ENCODE measurements around the gene MRPS24. TPM values are rescaled to one million over a fixed set of nuclear protein-coding genes. Genes with fewer than 3 reads are reported as not detected.
"Not testable (repeated sequence)": the region's sequence is repeated elsewhere in the genome, so short reads cannot be mapped to it uniquely, and the experiment has no call there.

MRPS24 gene
- total RNA-seq, 2 donors from 2014 or later = 42.3 to 50.4 TPM

DNA sequence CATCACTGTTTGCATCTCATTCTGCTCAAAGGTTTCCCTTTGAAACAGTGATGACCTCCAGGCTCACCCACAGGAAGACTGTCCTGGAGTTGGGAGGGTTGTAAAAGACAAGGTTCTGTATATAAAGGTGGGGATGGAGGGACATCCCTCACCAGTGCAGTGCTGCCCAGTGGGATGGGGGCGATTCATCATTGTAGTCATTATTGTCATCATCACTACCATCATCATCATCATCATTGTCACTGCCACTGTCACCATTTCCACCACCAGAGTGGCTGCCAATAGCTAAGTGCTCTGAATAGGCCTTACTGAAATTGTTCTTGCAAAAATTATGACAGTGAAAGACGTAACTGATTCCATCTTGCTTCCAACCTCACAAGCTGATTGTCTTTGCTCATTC is 24.7 kb downstream of the MRPS24 start:
- peaks cover 15% of the 10 kb centered on the region for H3K27me3 Mint-ChIP-seq
- ATAC-seq = no peak
- H3K4me3 Mint-ChIP-seq = no peak overlapping the region
- H3K27ac Mint-ChIP-seq = no peak overlapping the region
- H3K36me3 Mint-ChIP-seq (ENCODE audit: low read depth) = no peaks in the 10 kb centered on the region
- H3K4me1 Mint-ChIP-seq = no peaks in the 10 kb centered on the region
- no peak for DNase-seq
- no peaks in the 10 kb centered on the region for H3K9me3 ChIP-seq (ENCODE audit: control insufficient read depth, low read length, poor library complexity, severe bottlenecking)

DNA sequence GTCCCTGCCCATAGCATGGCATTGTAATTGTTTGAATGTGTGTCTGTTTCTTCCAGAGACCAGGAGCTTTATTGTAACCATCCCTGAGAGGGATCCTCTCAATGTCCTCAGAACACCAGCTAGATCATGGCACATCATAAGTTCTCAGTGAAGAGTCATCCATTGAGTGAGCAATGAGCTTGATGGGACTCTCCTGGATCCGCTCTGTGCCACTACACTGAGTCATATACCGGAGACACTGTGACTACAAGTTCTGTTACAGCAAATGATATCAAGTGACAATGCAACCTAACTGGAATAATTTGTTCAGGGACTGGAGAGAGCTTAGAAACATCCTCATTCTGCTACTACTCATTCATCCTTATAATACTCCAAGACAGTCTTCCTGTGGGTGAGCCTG is 25.1 kb downstream of the MRPS24 start:
- ATAC-seq = no peak
- Mint-ChIP-seq H3K36me3 (ENCODE audit: low read depth) (no peaks in the 10 kb centered on the region), H3K27ac (no peak overlapping the region), H3K4me1 (no peaks in the 10 kb centered on the region), H3K27me3 (peaks cover 15% of the 10 kb centered on the region), H3K4me3 (no peak overlapping the region)
- H3K9me3 ChIP-seq (ENCODE audit: control insufficient read depth, low read length, poor library complexity, severe bottlenecking) = no peaks in the 10 kb centered on the region
- DNase-seq = no peak

DNA sequence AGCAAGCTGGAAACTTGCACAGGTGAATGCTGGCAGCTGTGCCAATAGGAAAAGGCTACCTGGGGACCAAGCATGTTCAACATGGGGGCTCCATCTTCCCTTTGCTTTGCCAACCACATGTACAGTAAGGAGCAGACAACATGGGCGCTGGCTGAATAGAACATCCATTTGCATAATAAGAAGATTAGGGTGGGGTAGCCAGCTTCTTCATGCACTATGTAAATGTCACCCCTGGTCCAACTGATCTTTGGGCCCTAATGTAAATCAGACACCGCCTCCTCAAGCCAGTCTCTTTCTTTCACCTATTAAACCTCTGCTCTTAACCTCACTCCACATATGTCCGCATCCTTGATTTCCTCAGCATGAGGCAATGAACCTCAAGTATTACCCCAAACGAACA is 26.0 kb downstream of the MRPS24 start:
- Mint-ChIP-seq H3K4me3 (no peak overlapping the region), H3K4me1 (peaks cover 4% of the 10 kb centered on the region), H3K27ac (no peak overlapping the region), H3K36me3 (ENCODE audit: low read depth) (no peaks in the 10 kb centered on the region), H3K27me3 (peaks cover 15% of the 10 kb centered on the region)
- ATAC-seq (no peak), DNase-seq (no peak)
- no peaks in the 10 kb centered on the region for H3K9me3 ChIP-seq (ENCODE audit: control insufficient read depth, low read length, poor library complexity, severe bottlenecking)

DNA sequence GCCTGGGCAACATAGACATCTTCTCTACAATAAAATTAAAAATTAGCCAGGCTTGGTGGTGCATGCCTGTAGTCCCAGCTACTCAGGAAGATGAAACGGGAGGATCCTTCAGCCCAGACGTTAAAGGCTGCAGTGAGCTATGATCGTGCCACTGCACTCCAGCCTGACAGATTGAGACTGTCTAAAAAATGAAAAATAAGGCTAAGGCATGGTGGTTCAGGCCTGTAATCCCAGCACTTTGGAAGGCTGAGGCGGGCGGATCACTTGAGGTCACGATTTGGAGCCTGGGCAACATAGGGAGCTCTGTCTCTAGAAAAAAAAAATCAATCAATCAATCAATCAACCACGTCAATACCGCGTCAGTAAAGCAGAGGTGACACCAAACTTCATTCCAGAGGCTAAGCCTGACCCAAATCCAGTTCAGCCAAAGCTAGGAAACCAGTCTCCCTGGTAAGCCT is 31.1 kb downstream of the MRPS24 start:
- H3K36me3 Mint-ChIP-seq (ENCODE audit: low read depth) = no peaks in the 10 kb centered on the region
- H3K4me3 Mint-ChIP-seq = no peak overlapping the region
- no peak overlapping the region for H3K27ac Mint-ChIP-seq
- DNase-seq (no peak), ATAC-seq (no peak)
- H3K9me3 ChIP-seq (ENCODE audit: control insufficient read depth, low read length, poor library complexity, severe bottlenecking) = no peaks in the 10 kb centered on the region
- H3K27me3 Mint-ChIP-seq = peaks cover 4% of the 10 kb centered on the region
- H3K4me1 Mint-ChIP-seq = peaks cover 9% of the 10 kb centered on the region

DNA sequence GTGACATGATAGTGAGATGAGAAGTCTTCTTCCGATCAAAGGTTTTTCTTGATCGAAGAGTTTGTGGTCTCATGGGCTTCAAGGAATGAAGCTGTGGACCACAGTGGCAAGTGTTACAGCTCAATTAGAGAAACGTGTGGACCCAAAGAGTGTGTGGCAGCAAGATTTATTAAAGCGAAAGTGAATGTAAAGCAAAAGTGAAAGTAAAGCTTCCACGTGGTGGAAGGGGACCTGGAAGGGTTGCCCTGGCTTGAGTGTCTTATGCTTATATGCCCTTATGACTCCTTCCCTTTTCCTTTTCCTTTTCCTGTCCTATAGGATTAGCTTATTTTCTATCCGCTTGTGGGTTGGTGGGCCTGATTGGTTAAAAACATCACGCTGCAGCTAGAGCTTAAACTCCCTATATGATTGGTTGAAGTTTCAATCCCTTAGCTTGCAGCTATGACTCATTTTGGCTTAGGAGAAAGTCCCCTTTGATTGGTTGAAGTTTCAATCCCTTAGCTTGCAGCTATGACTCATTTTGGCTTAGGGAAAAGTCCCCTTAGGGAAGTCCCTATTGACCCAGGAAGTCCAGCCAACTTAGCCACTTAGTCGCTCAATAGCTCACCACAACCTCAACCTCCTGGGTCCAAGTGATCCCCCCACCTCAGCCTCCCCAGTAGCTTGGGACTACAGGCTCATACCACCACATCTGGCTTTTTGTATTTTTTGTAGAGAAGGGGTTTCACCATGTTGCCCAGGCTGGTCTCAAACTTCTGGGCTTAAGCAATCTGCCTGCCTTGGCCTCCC is 34.7 kb downstream of the MRPS24 start:
- peak overlapping the region; percentile 95 for H3K27ac Mint-ChIP-seq
- no peaks in the 10 kb centered on the region for H3K36me3 Mint-ChIP-seq (ENCODE audit: low read depth)
- no peaks in the 10 kb centered on the region for H3K9me3 ChIP-seq (ENCODE audit: control insufficient read depth, low read length, poor library complexity, severe bottlenecking)
- peaks cover 4% of the 10 kb centered on the region for H3K27me3 Mint-ChIP-seq
- peaks cover 9% of the 10 kb centered on the region for H3K4me1 Mint-ChIP-seq
- DNase-seq (peak; percentile 5 to 16 (median 11)), ATAC-seq (peak; percentile 67)
- H3K4me3 Mint-ChIP-seq = peak overlapping the region; percentile 87

DNA sequence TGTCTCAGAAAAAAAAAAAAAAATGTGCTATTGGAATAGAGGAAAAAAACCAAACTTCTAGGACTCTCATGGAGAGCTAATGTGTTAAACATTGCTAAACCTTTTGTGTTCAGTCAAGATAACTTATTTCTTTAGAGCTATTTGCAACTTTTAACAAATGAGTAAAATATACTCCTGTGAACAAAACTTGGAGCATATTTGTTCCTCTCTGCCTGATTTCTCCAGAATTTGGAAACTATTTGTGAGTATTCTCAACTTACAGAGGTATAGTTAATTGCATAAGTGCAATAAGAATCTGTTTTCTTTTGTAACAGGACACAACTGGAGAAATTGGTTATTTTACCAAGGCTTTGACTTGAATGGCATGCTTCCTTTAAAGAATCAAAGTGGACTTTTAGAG is 38.4 kb downstream of the MRPS24 start:
- H3K4me3 Mint-ChIP-seq; H3K36me3 Mint-ChIP-seq (ENCODE audit: low read depth); H3K27ac Mint-ChIP-seq; H3K9me3 ChIP-seq (ENCODE audit: control insufficient read depth, low read length, poor library complexity, severe bottlenecking); ATAC-seq; DNase-seq; H3K4me1 Mint-ChIP-seq: not testable (repeated sequence)
- H3K27me3 Mint-ChIP-seq = peaks cover 32% of the 10 kb centered on the region

DNA sequence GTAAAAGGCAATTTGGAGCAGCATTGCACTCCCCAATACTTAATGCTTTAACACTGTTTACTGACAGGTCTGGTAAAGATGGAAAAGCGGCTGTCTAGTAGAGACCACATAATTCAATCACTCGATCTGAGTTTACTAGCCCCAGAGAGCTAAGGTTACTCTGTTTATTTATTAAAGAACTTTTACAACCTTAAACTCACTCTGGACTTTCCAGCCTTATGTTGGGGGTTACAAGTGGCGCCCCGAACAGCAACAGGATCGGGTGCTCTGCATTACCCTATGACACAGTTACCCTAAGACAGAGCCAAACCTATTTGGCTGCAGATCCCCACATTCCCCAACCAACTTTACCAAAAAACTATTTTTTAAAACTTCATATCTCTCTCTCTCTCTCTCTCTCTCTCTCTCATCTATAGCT is 43.9 kb downstream of the MRPS24 start:
- peaks cover 2% of the 10 kb centered on the region for H3K36me3 Mint-ChIP-seq (ENCODE audit: low read depth)
- no peak overlapping the region for H3K27ac Mint-ChIP-seq
- H3K27me3 Mint-ChIP-seq = peaks cover 76% of the 10 kb centered on the region

DNA sequence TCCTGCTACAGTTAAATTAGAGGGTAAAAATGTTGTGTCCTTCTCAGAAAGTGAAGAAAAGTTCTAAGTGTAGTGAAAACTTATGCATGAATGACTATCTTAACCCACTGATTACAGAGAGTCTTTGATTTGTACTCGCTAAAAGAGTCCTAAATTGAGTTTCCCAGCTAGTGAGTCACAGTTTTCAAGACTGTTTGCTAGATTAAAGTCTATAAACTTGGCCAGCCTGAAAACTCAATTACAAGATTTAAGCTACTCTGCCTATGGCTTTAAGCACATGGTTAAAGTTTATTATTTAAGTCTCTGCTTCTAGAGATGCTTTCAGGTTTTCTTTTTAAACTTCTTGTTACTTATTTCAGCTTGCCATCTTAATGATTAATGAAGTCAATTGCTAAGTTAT is 44.4 kb downstream of the MRPS24 start:
- no peak for ATAC-seq
- DNase-seq = no peak
- Mint-ChIP-seq H3K27me3 (peaks cover 79% of the 10 kb centered on the region), H3K4me3 (no peak overlapping the region), H3K4me1 (no peaks in the 10 kb centered on the region), H3K36me3 (ENCODE audit: low read depth) (peaks cover 2% of the 10 kb centered on the region), H3K27ac (no peak overlapping the region)
- H3K9me3 ChIP-seq (ENCODE audit: control insufficient read depth, low read length, poor library complexity, severe bottlenecking) = no peaks in the 10 kb centered on the region

More for the DNA sequence above, 43.9 kb downstream of the MRPS24 start:
- Mint-ChIP-seq H3K4me1 (no peaks in the 10 kb centered on the region), H3K4me3 (no peak overlapping the region)
- no peaks in the 10 kb centered on the region for H3K9me3 ChIP-seq (ENCODE audit: control insufficient read depth, low read length, poor library complexity, severe bottlenecking)
- DNase-seq (no peak), ATAC-seq (no peak)

DNA sequence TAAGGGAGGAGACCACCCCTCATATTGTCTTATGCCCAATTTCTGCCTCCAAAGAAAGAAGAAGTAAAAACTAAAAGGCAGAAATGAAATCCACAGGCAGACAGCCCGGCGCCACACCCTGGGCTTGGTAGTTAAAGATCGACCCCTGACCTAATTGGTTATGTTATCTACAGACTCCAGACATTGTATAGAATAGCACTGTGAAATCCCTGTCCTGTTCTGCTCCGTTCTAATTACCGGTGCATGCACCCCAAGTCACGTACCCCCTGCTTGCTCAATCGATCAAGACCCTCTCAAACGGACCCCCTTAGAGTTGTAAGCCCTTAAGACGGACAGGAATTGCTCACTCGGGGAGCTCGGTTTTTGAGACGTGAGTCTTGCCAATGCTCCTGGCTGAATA is 44.8 kb downstream of the MRPS24 start:
- not testable (repeated sequence) for DNase-seq; H3K9me3 ChIP-seq (ENCODE audit: control insufficient read depth, low read length, poor library complexity, severe bottlenecking); H3K27ac Mint-ChIP-seq; H3K4me3 Mint-ChIP-seq; H3K4me1 Mint-ChIP-seq; H3K36me3 Mint-ChIP-seq (ENCODE audit: low read depth); ATAC-seq
- peaks cover 79% of the 10 kb centered on the region for H3K27me3 Mint-ChIP-seq

DNA sequence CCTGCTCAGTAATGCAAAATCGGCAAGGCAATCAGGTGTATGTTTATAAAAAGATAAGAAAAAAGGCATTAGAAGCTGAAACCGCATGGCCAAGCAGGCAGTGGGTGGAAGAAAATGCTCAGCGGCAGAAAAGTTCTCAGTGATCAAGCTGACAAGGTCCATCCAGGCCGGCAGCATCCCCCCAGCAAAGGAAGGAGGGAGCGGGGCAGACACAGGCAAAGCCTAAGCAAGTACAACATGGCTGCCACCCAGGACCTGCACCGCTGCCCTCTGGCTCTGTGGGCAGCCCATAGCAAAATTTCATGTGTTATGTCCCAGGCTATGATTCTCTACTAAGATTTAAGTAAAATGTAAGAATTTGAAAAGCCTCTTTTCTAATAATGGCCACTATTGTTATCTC is 45.4 kb downstream of the MRPS24 start:
- no peaks in the 10 kb centered on the region for H3K4me1 Mint-ChIP-seq
- ATAC-seq (no peak), DNase-seq (no peak)
- H3K9me3 ChIP-seq (ENCODE audit: control insufficient read depth, low read length, poor library complexity, severe bottlenecking) = no peaks in the 10 kb centered on the region
- no peak overlapping the region for H3K4me3 Mint-ChIP-seq
- no peak overlapping the region for H3K27ac Mint-ChIP-seq
- peaks cover 79% of the 10 kb centered on the region for H3K27me3 Mint-ChIP-seq
- peaks cover 2% of the 10 kb centered on the region for H3K36me3 Mint-ChIP-seq (ENCODE audit: low read depth)

DNA sequence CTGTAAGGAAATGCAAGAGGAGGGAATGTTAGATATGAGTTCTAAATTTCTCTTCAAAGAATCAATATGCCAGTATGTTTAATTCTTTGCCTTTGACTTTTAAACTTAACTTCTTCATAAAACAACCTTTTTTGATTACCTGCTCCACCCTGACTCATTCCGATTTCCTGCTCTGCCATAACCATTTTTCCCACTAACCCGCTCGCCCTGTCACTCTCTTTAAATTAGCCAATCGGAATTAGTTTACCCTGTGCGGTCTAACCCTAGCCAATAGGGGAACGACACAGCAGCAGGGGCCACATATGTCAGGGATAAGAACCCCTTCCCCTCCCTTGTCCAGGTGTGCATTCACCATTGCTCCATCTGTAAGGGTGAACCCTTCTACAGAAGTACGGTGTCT is 45.9 kb downstream of the MRPS24 start:
- not testable (repeated sequence) for DNase-seq; H3K9me3 ChIP-seq (ENCODE audit: control insufficient read depth, low read length, poor library complexity, severe bottlenecking); ATAC-seq; H3K4me3 Mint-ChIP-seq; H3K27ac Mint-ChIP-seq; H3K4me1 Mint-ChIP-seq; H3K36me3 Mint-ChIP-seq (ENCODE audit: low read depth)
- H3K27me3 Mint-ChIP-seq = peaks cover 79% of the 10 kb centered on the region

Other genes starting within 250 kb of the MRPS24 start
- gene COA1, start 140.0 kb downstream of the MRPS24 start, total RNA-seq = 10 to 100 TPM; 51.1 to 55.0 TPM
- gene BLVRA, start 110.8 kb downstream of the MRPS24 start, total RNA-seq = 10 to 100 TPM; 26.2 to 29.7 TPM
- 10 to 100 TPM; 22.0 to 23.3 TPM for gene URGCP, start 37.1 kb upstream of the MRPS24 start, total RNA-seq
- gene UBE2D4, start 56.9 kb upstream of the MRPS24 start, total RNA-seq = 1 to 10 TPM; 6.4 to 6.9 TPM
- gene SPDYE1, start 128.4 kb upstream of the MRPS24 start, total RNA-seq = under 1 TPM in 1 of 2 donors, not detected in 1; 0.18 TPM
- 100 to 1,000 TPM in 1 of 2 donors, 10 to 100 TPM in 1; 91.1 to 104 TPM for gene DBNL, start 175.2 kb upstream of the MRPS24 start, total RNA-seq
- gene PGAM2, start 196.1 kb upstream of the MRPS24 start, total RNA-seq = under 1 TPM in 1 of 2 donors, not detected in 1; 0.92 TPM
- gene POLM, start 213.0 kb upstream of the MRPS24 start, total RNA-seq = 10 to 100 TPM; 27.2 to 29.7 TPM
- gene AEBP1, start 234.8 kb upstream of the MRPS24 start, total RNA-seq = 1 to 10 TPM; 1.1 to 4.2 TPM

Measured in T-helper 17 cell (primary cell).